DMS153 treated with DMSO at 0.1 percent for 48 hours (cell line): ENCODE data around the gene SNCA.

Experiments
- DNase-seq: peaks from one replicate; lab custom pipeline; 2025; ENCODE audit not compliant: unreplicated experiment; lab: John Stamatoyannopoulos, UW

SNCA gene

DNA sequence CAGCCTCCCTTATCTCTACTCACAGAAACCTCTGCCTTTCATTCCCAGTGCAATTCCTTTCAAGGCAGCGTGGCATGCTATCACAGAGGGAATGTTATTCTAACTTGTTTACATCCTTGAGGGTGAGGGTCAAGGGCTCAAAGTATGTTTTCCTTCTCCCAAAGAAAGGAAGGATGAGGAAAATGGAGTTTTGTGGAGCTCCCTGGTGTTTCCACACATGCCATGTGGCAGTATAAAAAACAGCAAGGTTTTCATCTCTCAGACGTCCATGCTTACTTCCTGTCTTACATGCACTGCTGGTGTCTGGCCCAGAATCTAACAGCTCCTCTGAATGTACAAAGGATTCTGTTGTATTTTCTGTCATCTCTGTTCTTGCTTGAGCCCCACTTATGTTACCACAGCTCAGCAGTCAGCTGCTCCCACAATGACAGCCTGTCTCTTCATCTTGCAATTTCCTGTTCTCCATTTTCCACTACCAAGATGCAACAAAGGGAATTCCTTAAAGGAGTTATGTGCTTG, 128.0 kb downstream of the SNCA start:
- DNase-seq: no peak

DNA sequence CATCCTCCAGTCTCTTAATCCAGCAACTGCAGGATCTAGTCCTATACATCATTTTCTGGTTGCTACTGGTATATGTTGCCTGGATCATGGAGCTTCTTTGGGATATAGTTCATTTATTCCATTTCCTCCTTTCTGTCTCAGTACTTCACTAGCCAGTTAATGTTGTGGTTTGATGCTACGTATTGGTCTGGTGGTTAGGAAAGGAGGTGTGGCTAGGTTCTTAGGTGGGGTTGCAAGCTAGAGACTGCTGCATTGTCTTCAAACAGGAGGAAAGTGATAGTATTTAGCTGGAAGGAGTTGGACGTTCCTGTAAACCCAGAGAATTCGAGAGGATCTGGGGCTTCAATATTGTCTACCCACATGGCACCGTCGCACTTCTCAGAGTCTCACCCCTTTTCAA, 129.5 kb downstream of the SNCA start:
- DNase-seq: no peak

DNA sequence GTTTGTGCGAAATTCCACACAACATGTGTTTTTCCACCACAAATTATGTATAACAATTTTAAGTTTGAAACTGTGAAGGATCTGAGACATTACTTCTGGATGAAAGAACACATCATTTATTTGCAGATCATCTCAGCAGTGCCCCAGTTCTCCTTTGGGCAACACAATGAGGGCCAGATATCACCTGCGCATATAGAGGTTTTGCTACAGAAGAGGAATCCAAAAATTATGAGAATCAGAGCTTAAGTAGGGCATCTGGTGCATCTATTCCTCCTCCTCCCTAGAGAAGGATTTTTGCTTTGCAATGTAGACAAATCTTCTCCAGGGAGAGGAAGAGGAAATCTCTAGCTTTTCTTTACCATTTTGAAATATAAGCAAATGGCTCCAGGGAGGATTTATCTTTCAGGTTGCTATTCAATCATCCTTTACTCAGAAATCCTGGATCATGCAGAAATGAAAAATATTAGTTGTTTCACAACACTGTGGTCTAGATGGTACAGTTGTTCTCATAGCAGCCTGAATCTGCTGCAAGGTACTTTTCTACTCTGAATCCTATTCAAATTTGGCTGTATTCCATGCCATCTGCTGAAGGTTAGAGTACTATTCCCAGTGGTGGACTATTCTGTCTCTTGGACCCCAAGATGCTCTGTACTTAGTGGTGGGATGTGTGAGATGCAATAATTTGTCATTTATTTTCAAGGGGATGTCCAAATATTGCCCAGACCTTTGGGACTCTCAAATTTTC, 132.1 kb downstream of the SNCA start:
- no peak for DNase-seq

GRCh38 chr4:89703829-89704590, 133.0 kb downstream of the SNCA start:
- DNase-seq: no peak

DNA sequence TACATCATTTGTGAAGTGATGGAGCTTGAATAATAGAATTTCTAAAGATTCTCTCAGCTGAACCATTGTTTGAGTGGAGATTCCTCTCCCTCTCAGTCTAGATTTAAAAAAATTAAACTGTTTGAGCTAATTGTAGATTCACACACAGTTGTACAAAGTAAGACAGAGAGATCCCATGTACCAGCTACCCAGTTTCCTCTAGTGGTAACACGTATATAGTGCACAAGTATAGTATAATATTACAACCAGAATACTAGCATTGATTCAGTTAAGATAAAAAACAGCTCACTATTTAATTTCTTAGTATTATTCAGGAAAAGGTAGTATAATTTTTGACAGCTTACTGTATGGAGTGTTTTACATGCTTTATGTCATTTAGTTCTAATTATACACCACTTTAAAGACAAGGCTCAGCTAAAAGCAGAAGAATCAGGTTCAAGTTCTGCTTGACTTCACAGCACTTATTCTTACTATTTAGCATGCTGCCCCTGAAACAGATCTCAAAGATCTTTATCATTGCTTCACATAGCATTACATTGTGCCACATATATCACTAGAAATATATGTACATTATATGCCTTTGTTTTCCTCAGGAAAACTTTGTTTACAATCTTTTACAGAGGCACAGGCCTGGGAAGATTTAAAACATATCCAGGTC, 136.1 kb downstream of the SNCA start:
- DNase-seq: no peak

GRCh38 chr4:89685690-89686089, 151.3 kb downstream of the SNCA start:
- DNase-seq: no peak

GRCh38 chr4:89685277-89685676, 151.7 kb downstream of the SNCA start:
- no peak for DNase-seq

DNA sequence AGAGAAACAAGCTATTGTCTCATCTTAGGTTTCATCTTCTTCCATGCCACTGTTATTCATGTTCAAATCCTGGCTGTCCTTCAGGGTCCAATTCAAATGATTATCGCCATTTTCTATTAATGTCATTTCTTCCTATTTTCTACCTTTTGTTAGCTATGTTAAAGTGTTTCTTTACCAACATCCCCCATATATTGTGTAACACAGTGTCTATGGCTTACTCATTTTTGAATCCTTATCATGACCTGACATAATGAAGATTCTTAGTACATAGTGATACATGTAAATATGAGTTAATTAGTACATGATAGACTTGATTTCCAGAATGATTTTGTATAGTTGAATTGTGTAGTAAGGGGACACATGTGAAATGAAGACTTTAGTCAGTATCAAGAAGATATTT, 152.4 kb downstream of the SNCA start:
- DNase-seq: no peak

DNA sequence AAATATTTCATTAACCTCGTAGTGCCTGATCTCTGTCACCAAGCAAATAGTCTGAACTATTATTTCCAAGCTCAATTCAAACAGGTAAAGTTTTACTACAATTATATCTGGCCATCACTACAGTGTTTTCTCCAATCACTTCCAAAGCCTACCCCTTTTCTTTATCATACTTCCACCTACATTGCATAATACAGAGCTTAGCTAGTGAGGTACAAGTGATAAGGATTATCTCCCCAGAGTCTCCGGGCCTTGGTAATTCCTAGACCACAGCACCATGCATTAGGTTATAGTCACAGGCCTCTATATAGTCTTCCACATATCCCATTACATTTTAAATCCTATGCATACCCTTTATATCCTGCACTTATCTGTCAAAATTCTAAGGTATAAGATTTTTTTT, 154.2 kb downstream of the SNCA start:
- no peak for DNase-seq

- DNase-seq: no peak
Observed at GRCh38 chr4:89681671-89682070, 155.3 kb downstream of the SNCA start.

- DNase-seq: peak; percentile 85
Observed at GRCh38 chr4:89681219-89681618, 155.7 kb downstream of the SNCA start.

DNA sequence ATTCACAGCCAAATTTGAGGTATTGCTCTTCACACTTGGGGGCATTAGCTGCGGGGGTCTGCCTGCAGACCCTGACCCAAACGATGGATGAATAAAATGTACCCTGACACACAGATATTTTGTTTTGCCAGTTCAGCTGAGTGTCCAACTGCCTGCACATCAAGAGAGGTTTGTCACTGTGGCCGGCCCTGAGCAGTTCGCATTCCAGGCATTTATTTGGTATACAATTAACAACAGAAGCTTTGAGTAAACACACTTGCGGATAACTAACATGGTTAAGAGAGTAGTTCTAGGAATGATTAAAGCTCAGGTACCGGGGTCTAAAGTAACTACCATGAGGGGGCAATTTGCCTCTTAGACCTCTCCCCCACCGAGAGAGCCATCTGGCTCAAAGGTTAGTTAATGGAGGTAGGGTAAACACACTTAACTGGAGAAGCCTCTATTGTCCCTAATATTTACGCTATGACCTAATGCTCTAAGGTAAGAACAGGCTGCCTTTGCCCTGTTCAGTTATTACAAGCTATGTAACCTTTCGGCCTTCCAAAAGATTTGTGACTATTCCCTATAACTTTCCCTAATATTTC, 162.0 kb downstream of the SNCA start:
- DNase-seq: peak; percentile 65
